Mucosa of gallbladder (tissue), 1 donor: Measurements from ENCODE around the gene KCNMA1. TPM values are rescaled to one million over a fixed set of nuclear protein-coding genes. Genes with fewer than 3 reads are reported as not detected.

Experiments
- DNase-seq: peaks from one replicate; pipeline ENCODE4 v3.0.0-alpha.2; 2020; ENCODE audit warnings: low spot score
- total RNA-seq: library from RNA; stranded (reverse); gene quantifications from one replicate; pipeline ENCODE4 v1.2.1, GENCODE V29; 2021
- donor health status: DM: no; HTN: no; CAD: no.

Gene KCNMA1
- total RNA-seq, 1 donor from 2014 or later, result 101 TPM

- no peak for DNase-seq
These were observed 617.1 kb downstream of the KCNMA1 start for GRCh38 chr10:77020426-77021040.

- no peak for DNase-seq
These were observed 620.8 kb downstream of the KCNMA1 start for GRCh38 chr10:77016855-77017254.

- no peak for DNase-seq
These were observed 621.3 kb downstream of the KCNMA1 start for GRCh38 chr10:77016278-77016815.

GRCh38 chr10:77015360-77015759, 622.2 kb downstream of the KCNMA1 start:
- DNase-seq, result no peak

- DNase-seq, result no peak
These were observed 624.7 kb downstream of the KCNMA1 start for GRCh38 chr10:77012812-77013500.

GRCh38 chr10:77011874-77012811, 625.5 kb downstream of the KCNMA1 start:
- no peak for DNase-seq

- DNase-seq, result no peak
These were observed 627.2 kb downstream of the KCNMA1 start for GRCh38 chr10:77010430-77010829.

GRCh38 chr10:77007834-77008233, 629.8 kb downstream of the KCNMA1 start:
- no peak for DNase-seq

- no peak for DNase-seq
These were observed 630.6 kb downstream of the KCNMA1 start for GRCh38 chr10:77006836-77007511.

- DNase-seq, result no peak
These were observed 631.7 kb downstream of the KCNMA1 start for GRCh38 chr10:77005871-77006270.

- peak; percentile 23 for DNase-seq
These were observed 632.6 kb downstream of the KCNMA1 start for GRCh38 chr10:77004917-77005564.

- no peak for DNase-seq
These were observed 634.7 kb downstream of the KCNMA1 start for GRCh38 chr10:77002872-77003271.

GRCh38 chr10:77001206-77001605, 636.4 kb downstream of the KCNMA1 start:
- no peak for DNase-seq

- DNase-seq, result no peak
These were observed 639.2 kb downstream of the KCNMA1 start for GRCh38 chr10:76998451-76998850.

GRCh38 chr10:76997631-76998030, 640.0 kb downstream of the KCNMA1 start:
- DNase-seq, result no peak

- DNase-seq, result no peak
These were observed 642.6 kb downstream of the KCNMA1 start for GRCh38 chr10:76995023-76995422.

- no peak for DNase-seq
These were observed 644.4 kb downstream of the KCNMA1 start for GRCh38 chr10:76993213-76993612.

GRCh38 chr10:76992467-76992866, 645.1 kb downstream of the KCNMA1 start:
- no peak for DNase-seq

- no peak for DNase-seq
These were observed 646.0 kb downstream of the KCNMA1 start for GRCh38 chr10:76991621-76992020.

GRCh38 chr10:76990561-76990960, 647.0 kb downstream of the KCNMA1 start:
- no peak for DNase-seq
